KMS-11 (cell line): ENCODE data around the gene MYH10.

Source experiments
- H2AFZ ChIP-seq: fragments of 200-600 bp; sonication (generic); 2 replicates; pipeline ENCODE4 v1.6.1; 2016; ENCODE audit warnings: antibody characterized with exemption, mixed run types, low read depth
- H3K27ac ChIP-seq: fragments of 200-600 bp; sonication (generic); 2 replicates; pipeline ENCODE4 v1.6.1; 2016; ENCODE audit warnings: mild to moderate bottlenecking, mixed run types
- H3K27me3 ChIP-seq: fragments of 200-600 bp; sonication (generic); 2 replicates; pipeline ENCODE4 v1.6.1; 2017; ENCODE audit warnings: mild to moderate bottlenecking, low read depth, mixed run types, moderate library complexity; ENCODE audit not compliant: insufficient read depth
- H3K36me3 ChIP-seq: fragments of 200-600 bp; sonication (generic); 2 replicates; pipeline ENCODE4 v1.6.1; 2017; ENCODE audit warnings: mild to moderate bottlenecking, mixed run types; ENCODE audit not compliant: insufficient read depth
- H3K4me1 ChIP-seq: fragments of 200-600 bp; sonication (generic); 2 replicates; pipeline ENCODE4 v1.6.1; 2016; ENCODE audit warnings: mild to moderate bottlenecking, low read depth, mixed run types; ENCODE audit not compliant: poor library complexity, severe bottlenecking
- H3K4me2 ChIP-seq: fragments of 200-600 bp; sonication (generic); 2 replicates; pipeline ENCODE4 v1.7.0; 2016; ENCODE audit warnings: mild to moderate bottlenecking, mixed run types
- H3K4me3 ChIP-seq: fragments of 200-600 bp; sonication (generic); IDR thresholded peaks from 2 replicates; pipeline ENCODE4 v1.6.1; 2017; ENCODE audit warnings: low read depth, low read length, mixed read lengths; ENCODE audit not compliant: insufficient read depth
- H3K79me2 ChIP-seq: fragments of 200-600 bp; sonication (generic); 2 replicates; pipeline ENCODE4 v1.6.1; 2016; ENCODE audit warnings: low read depth, mixed run types; ENCODE audit not compliant: insufficient read depth
- H3K9ac ChIP-seq: fragments of 200-600 bp; sonication (generic); 2 replicates; pipeline ENCODE4 v1.6.1; 2016; ENCODE audit warnings: mild to moderate bottlenecking, mixed run types
- H4K20me1 ChIP-seq: fragments of 200-600 bp; sonication (generic); 2 replicates; pipeline ENCODE4 v1.6.1; 2016; ENCODE audit warnings: mild to moderate bottlenecking, mixed run types; ENCODE audit not compliant: insufficient read depth
- TF ChIP-seq, protein P1 (sequence below): fragments of 200-600 bp; sonication (generic); conservative IDR thresholded peaks from 2 replicates; pipeline ENCODE4 v1.6.1; 2017; ENCODE audit warnings: low read depth, mild to moderate bottlenecking, antibody characterized with exemption, low read length, moderate library complexity, mixed read lengths

Gene MYH10

DNA sequence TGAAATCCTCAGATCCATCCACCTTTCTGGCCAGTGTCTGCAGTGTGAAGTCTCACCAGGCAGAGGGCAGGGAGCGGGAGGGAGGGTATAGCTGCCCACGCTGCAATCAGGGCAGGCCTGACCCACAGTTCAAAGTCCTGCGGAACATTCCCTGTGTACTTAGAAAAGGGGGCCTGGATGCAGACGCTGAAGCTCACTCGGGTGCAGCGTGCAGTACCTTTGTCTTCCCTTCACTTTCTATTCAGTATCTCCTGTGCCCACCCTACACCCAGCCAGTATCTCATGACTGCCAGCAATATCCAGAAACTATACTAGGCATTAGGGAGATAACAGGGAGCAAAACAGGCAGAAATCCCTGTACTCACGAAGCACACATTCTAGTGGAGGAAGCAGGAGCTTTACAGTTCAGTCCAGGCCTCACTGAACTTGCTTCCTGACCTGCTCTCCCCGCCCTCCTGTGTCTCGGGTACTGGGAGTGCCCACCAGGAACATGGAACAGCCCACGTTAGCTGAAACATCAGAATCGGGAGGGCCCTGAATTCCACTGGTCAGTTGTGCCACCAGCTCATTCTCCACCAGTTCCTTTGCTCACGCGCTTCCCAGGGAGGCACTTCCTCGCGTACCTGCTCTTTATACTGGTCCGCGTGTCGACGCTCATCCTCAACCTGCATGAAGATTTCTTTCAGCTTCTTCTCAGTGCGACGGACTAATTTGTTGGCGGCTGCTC, 152.6 kb downstream of the MYH10 start:
- no peaks in the 10 kb centered on the region for H3K36me3 ChIP-seq
- H3K4me2 ChIP-seq = no peak overlapping the region
- TF ChIP-seq, protein P1, sequence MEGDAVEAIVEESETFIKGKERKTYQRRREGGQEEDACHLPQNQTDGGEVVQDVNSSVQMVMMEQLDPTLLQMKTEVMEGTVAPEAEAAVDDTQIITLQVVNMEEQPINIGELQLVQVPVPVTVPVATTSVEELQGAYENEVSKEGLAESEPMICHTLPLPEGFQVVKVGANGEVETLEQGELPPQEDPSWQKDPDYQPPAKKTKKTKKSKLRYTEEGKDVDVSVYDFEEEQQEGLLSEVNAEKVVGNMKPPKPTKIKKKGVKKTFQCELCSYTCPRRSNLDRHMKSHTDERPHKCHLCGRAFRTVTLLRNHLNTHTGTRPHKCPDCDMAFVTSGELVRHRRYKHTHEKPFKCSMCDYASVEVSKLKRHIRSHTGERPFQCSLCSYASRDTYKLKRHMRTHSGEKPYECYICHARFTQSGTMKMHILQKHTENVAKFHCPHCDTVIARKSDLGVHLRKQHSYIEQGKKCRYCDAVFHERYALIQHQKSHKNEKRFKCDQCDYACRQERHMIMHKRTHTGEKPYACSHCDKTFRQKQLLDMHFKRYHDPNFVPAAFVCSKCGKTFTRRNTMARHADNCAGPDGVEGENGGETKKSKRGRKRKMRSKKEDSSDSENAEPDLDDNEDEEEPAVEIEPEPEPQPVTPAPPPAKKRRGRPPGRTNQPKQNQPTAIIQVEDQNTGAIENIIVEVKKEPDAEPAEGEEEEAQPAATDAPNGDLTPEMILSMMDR = no peak
- H3K9ac ChIP-seq = no peak overlapping the region
- H2AFZ ChIP-seq = no peak overlapping the region
- H3K27ac ChIP-seq = no peak overlapping the region
- H3K4me3 ChIP-seq = no peak overlapping the region
- no peaks in the 10 kb centered on the region for H3K27me3 ChIP-seq
- no peaks in the 10 kb centered on the region for H3K4me1 ChIP-seq
- no peaks in the 10 kb centered on the region for H3K79me2 ChIP-seq
- H4K20me1 ChIP-seq = no peaks in the 10 kb centered on the region

DNA sequence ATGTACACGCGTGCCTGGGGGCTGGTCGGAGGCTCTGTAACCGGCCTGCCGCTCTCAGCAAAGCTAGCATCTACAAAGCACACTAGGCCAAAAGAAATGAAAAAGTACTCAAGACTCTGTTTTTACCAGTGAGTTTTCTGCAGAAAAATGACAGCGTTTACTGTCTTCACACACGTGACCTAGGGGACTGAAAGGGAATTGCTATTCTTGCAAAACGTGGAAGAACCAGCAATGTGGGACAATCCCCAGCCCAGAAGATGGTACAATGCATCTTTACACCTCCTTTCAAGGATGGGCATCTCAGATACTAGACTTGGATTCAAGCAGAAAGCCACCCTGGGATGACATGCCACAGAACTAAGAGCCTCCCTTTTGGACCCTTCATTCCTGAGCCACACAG, 153.4 kb downstream of the MYH10 start:
- Histone ChIP-seq H3K36me3 (no peaks in the 10 kb centered on the region), H3K79me2 (no peaks in the 10 kb centered on the region), H4K20me1 (no peaks in the 10 kb centered on the region), H2AFZ (no peak overlapping the region), H3K27me3 (no peaks in the 10 kb centered on the region), H3K4me1 (no peaks in the 10 kb centered on the region), H3K4me3 (no peak overlapping the region), H3K9ac (no peak overlapping the region), H3K4me2 (no peak overlapping the region), H3K27ac (no peak overlapping the region)
- TF ChIP-seq, protein P1 = no peak

DNA sequence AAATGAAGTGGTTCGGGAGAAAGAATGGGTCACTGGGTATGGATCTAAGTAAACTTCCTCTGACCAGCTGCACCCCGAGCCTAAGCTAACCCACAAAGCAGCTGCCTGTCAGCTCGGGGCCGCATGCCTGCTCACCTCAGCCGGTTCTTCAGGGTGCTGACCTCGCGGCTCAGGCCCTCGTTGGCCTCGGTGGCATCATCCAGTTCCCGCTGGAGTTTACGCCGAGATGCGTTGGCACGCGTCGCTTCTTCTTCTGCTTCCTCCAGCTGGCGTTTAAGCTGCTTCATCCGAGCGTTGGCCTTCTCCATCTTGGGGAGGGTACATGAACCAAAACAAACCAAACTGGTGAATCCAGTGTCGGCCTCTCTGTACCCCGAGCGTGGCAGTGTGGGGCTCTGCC, 153.8 kb downstream of the MYH10 start:
- no peak overlapping the region for H3K4me2 ChIP-seq
- no peaks in the 10 kb centered on the region for H3K36me3 ChIP-seq
- H3K27me3 ChIP-seq = no peaks in the 10 kb centered on the region
- no peak overlapping the region for H3K4me3 ChIP-seq
- TF ChIP-seq, protein P1 = no peak
- H2AFZ ChIP-seq = no peak overlapping the region
- no peaks in the 10 kb centered on the region for H3K4me1 ChIP-seq
- H3K9ac ChIP-seq = no peak overlapping the region
- no peak overlapping the region for H3K27ac ChIP-seq
- H3K79me2 ChIP-seq = no peaks in the 10 kb centered on the region
- H4K20me1 ChIP-seq = no peaks in the 10 kb centered on the region

DNA sequence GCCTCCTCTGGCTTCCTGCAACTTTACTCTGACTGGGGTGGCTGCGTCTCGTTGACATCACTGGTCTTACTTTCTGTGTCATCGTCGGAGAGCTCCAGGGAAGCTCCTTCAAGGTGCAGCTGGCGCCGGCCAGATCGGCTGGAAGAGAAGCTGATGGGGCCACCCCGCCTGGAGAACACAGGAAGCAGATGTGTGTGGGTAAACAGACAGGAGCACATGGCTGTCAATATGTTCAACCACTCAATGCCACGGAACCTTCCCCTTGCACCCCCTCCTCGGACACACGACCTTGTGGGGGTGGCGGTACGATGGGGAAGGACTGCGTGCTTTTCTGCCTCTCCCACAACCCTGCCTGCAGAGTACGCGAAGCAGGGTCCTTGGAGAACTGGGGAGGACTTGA, 154.7 kb downstream of the MYH10 start:
- Histone ChIP-seq H3K4me2 (no peak overlapping the region), H3K27me3 (no peaks in the 10 kb centered on the region), H2AFZ (no peak overlapping the region), H3K27ac (no peak overlapping the region), H3K4me1 (no peaks in the 10 kb centered on the region), H4K20me1 (no peaks in the 10 kb centered on the region), H3K36me3 (no peaks in the 10 kb centered on the region), H3K79me2 (no peaks in the 10 kb centered on the region), H3K9ac (no peak overlapping the region), H3K4me3 (no peak overlapping the region)
- TF ChIP-seq, protein P1 = no peak
